ENCODE results near the gene HBB.

Gene HBB

DNA sequence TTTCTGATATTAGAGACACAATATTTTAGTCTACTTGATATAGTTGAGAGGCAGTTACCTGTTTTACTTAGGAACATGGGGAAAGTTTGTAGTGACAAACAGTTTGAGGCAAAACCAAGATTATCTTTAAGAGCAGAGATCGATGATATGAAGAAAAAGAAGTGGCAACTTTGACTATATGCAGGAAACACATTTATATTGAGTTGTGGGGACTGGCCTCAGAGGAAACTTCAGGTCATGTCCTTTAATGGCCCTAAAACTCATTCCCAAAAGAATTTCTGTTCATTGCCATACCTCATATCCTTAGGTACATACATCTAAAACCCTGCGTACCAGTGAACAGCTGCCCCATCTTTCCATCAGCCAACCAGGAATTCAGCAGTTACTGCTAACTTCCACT, 18.3 kb upstream of the HBB start:
- no peak for DNase-seq (ENCODE audit: extremely low read depth, low read depth)
- TF ChIP-seq, protein P1, sequence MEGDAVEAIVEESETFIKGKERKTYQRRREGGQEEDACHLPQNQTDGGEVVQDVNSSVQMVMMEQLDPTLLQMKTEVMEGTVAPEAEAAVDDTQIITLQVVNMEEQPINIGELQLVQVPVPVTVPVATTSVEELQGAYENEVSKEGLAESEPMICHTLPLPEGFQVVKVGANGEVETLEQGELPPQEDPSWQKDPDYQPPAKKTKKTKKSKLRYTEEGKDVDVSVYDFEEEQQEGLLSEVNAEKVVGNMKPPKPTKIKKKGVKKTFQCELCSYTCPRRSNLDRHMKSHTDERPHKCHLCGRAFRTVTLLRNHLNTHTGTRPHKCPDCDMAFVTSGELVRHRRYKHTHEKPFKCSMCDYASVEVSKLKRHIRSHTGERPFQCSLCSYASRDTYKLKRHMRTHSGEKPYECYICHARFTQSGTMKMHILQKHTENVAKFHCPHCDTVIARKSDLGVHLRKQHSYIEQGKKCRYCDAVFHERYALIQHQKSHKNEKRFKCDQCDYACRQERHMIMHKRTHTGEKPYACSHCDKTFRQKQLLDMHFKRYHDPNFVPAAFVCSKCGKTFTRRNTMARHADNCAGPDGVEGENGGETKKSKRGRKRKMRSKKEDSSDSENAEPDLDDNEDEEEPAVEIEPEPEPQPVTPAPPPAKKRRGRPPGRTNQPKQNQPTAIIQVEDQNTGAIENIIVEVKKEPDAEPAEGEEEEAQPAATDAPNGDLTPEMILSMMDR (IDR thresholded peaks at IDR 0.05; ENCODE audit: low read depth, low read length, missing control alignments) = no peak
- no peak overlapping the region for H3K4me3 ChIP-seq (replicated peaks; ENCODE audit: low read depth, low read length)

DNA sequence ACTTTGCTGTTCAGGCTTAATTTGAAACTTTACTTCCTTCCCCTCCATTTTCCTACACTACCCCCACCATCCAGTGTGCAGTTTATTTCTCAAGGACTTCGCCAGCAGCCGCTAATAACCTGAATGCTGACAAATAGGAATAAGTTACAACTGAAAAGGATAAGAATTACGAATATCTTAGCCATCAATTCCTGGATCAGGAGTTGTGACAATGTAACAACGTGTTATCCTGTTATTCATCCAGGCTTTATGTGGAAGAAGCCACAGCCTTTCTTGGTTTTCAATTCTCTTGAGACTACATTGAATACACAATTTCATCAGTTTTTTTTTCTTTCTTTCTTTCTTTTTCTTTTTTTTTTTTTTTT, 16.9 kb upstream of the HBB start:
- TF ChIP-seq, protein P1 (IDR thresholded peaks at IDR 0.05; ENCODE audit: low read depth, low read length, missing control alignments) = no peak
- no peak overlapping the region for H3K4me3 ChIP-seq (replicated peaks; ENCODE audit: low read depth, low read length)
- no peak for DNase-seq (ENCODE audit: extremely low read depth, low read depth)

- H3K4me3 ChIP-seq (replicated peaks; ENCODE audit: low read depth, low read length) = no peak overlapping the region
- DNase-seq (ENCODE audit: extremely low read depth, low read depth) = no peak
- TF ChIP-seq, protein P1 (IDR thresholded peaks at IDR 0.05; ENCODE audit: low read depth, low read length, missing control alignments) = no peak
Observed at GRCh38 chr11:5242933-5243815, 16.3 kb upstream of the HBB start.

DNA sequence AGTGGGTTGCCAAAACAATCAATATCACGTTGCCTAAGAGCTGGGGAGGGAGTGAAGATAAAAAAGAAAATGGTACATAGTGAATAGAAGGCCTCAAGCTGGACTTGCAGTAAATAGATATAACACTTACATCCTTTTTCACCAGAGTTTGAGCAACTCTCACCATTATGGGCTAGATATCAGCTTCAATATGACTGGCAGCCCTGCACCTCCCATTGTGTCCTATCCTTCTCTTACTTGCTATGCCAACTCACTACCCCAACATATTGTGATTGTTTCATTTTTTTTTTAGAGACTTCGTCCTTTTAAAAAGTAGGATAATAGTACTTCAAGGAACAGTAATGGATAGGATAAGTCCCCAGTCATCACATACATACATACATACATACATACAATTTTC, 15.3 kb upstream of the HBB start:
- TF ChIP-seq, protein P1 (IDR thresholded peaks at IDR 0.05; ENCODE audit: low read depth, low read length, missing control alignments) = no peak
- no peak overlapping the region for H3K4me3 ChIP-seq (replicated peaks; ENCODE audit: low read depth, low read length)
- DNase-seq (ENCODE audit: extremely low read depth, low read depth) = no peak

GRCh38 chr11:5241458-5241857, 14.6 kb upstream of the HBB start:
- no peak for DNase-seq (ENCODE audit: extremely low read depth, low read depth)
- H3K4me3 ChIP-seq (replicated peaks; ENCODE audit: low read depth, low read length) = no peak overlapping the region
- TF ChIP-seq, protein P1 (IDR thresholded peaks at IDR 0.05; ENCODE audit: low read depth, low read length, missing control alignments) = no peak

DNA sequence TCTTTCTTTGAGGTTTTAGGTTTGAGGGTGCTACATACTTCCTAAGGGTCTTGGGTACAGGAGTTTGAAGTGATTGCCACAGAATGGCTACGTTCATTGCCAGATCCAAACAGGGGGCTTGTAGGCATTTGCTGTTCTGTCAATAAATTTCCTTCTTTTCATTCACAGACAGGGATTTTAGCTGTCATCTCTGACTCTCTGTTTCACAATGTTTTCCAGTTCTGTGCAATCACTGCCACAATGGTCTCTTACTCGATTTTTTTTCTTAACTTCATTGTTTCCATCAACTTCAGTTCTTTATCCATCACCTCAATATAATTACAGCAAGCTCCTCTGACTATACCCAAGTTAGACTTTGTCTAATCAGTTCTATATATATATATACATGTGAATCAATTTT, 13.6 kb upstream of the HBB start:
- TF ChIP-seq, protein P1 (IDR thresholded peaks at IDR 0.05; ENCODE audit: low read depth, low read length, missing control alignments) = no peak
- DNase-seq (ENCODE audit: extremely low read depth, low read depth) = no peak
- no peak overlapping the region for H3K4me3 ChIP-seq (replicated peaks; ENCODE audit: low read depth, low read length)

All from HFF-Myc (cell line).